Measurements from ENCODE around the gene SUPT5H. TPM values are rescaled to one million over a fixed set of nuclear protein-coding genes. Genes with fewer than 3 reads are reported as not detected.

SUPT5H gene
- total and polyA plus RNA-seq, 2 of the 13 experiments (the other 11 are each of a cell fraction or from before 2014, with no cell fraction given) = 48.2 to 51.7 TPM

GRCh38 chr19:39397360-39398296 lies 47.8 kb upstream of the SUPT5H start (continued):
- TF ChIP-seq NFAT5 (CRISPR knock-in tag; IDR thresholded peaks at IDR 0.05) (no peak), KLF16 (CRISPR knock-in tag; IDR thresholded peaks at IDR 0.05) (peak in 1 of 2 experiments; percentile 75; a peak in 1 of 4 replicates), ZNF337 (CRISPR knock-in tag; IDR thresholded peaks at IDR 0.05; ENCODE audit: borderline replicate concordance, low read depth) (peak; percentile 82; the same call in 1 of the 2 replicates), RBFOX2 (IDR thresholded peaks at IDR 0.05; ENCODE audit: low read depth, low read length) (peak; percentile 73; the same call in 1 of the 2 replicates), MIER2 (CRISPR knock-in tag; IDR thresholded peaks at IDR 0.05) (peak; percentile 57; the same call in 1 of the 2 replicates), PRPF4 (IDR thresholded peaks at IDR 0.05; ENCODE audit: low read depth, low read length, poor library complexity, severe bottlenecking) (peak; percentile 40), GATAD1 (CRISPR knock-in tag; IDR thresholded peaks at IDR 0.05) (peak; percentile 76), ZNF17 (CRISPR knock-in tag; IDR thresholded peaks at IDR 0.05) (no peak), PHB2 (IDR thresholded peaks at IDR 0.05; ENCODE audit: partially characterized antibody) (no peak), ZNF431 (CRISPR knock-in tag; IDR thresholded peaks at IDR 0.05; ENCODE audit: borderline replicate concordance, low read depth) (0 out of 2 replicates have a peak, but pooled peaks have one; percentile 46), MAZ (IDR thresholded peaks at IDR 0.05; ENCODE audit: borderline replicate concordance, low read depth, low read length) (peak; percentile 89; the same call in 1 of the 2 replicates), MAZ (CRISPR knock-in tag; IDR thresholded peaks at IDR 0.05; ENCODE audit: low read depth) (peak; percentile 95), HMGXB3 (CRISPR knock-in tag; IDR thresholded peaks at IDR 0.05; ENCODE audit: borderline replicate concordance) (0 out of 2 replicates have a peak, but pooled peaks have one; percentile 24), GATAD2A (CRISPR knock-in tag; IDR thresholded peaks at IDR 0.05) (peak; percentile 91), ZXDC (CRISPR knock-in tag; IDR thresholded peaks at IDR 0.05) (no peak)
